Stimulated activated CD4-positive, alpha-beta T cell treated with anti-CD3 and anti-CD28 coated beads, Interleukin-12 subunit alpha, Interleukin-12 subunit beta, amount 100 ng/mL, for 4 hours (primary cell): ENCODE results near the gene UBASH3A.
"Not testable (repeated sequence)": the region's sequence is repeated elsewhere in the genome, so short reads cannot be mapped to it uniquely, and the experiment has no call there.

Source experiments
- DNase-seq: peaks from one replicate; pipeline ENCODE4 v3.0.0-alpha.2; 2020

Gene UBASH3A

DNA sequence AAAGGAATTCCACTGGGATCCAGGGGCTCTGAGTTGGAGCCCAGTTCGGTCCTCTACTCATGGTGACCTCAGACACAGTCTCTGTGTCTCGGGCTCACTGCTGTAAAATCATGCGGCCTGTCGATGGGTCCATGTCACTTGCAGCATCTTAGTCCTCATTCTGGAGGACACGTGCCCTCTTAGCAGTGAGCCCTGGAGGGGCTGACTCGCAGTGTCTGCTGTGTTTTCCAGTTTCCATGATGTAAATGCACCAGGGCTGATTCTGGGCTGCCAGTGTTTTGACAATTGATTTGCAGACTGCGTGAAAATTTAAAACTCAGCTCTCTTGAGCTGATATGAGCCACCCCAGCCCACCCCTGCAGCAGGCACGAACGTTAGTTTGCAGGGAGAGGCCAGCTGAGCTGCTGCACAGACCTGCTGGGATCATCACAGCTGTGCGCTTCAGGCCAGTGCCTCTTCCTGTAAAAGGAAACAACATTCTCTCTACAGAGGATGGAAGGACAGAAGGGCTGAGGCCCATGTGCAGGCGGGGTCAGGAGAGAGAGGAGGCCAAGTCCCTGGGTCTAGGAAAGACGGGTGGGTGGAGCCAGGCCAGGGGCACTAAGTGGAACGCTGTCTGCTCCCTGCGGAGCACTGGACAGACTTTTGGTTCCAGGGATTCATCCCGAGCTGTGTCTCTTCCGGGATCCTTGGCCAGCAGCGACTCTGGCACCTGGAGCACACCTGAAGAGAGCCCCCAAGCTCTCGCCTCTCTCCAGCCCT, 49.7 kb downstream of the UBASH3A start:
- DNase-seq = no peak

- no peak for DNase-seq
These were observed 50.4 kb downstream of the UBASH3A start for GRCh38 chr21:42453986-42454570.

DNA sequence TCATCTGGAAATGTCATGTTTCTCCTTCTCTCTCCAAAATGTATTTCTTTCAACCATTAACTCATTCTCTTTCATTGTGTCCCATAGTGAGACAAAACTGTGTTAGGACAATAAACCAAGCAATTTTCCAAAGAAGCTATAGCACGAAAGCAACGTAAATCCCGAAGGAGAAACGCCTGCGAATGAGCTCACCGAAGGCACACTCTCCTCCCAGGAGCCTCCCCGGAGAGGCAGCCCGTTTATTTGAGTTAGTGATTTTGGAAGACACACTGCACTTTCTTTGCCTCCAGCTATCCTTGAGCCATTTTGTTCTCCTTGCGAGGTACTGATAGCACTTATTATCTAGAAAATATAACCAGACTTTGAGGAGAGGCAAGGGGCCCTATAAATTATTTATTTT, 51.1 kb downstream of the UBASH3A start:
- DNase-seq = no peak

DNA sequence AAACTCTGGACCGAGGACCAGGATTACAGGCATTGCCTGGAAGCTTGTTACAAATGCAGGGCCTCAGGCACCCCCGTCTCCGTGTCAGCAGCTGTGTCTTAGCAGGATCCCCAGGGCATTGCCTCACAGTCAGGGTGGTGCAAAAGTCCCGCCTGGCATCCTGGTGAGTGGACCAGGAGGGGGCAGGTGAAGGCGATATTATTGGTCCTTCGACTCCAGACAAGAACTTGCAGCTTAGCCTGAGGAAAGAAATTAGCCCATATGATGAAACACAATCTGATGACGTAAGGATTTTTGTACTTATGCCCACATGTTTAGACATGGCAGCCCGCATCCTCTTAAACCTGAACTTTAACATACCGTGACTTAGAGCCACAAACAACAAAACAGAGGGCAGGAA, 51.5 kb downstream of the UBASH3A start:
- DNase-seq = no peak

DNA sequence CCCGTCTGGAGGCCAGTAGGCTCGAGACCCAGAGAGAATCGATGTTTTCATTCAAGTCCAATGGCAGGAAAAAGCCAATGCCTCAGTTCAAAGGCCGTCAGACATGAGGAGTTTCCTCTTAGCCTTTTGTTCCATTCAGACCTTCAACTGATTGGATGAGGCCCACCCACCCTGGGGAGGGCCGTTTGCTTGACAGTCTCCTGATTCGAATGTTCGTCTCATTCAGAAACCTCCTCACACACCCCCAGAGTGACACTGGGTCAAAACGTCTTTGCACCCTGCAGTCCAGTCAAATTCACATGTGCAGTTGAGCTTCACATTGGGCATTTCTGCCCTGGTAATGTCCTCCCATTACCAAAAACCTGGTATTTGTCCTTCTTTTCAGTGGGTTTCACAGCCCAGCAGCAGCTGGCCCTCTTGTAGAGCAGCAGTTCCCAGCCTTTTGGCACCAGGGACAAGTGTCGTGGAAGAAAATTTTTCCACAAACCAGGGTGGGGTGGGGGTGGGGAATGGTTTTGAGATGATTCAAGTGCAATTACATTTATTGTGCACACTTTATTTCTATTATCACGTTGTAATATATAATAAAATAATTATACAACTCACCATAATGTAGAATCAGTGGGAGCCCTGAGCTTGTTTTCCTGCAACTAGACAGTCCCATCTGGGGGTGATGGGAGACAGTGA, 52.2 kb downstream of the UBASH3A start:
- no peak for DNase-seq

- peak; percentile 38 for DNase-seq
These were observed 52.8 kb downstream of the UBASH3A start for GRCh38 chr21:42456457-42456856.

- DNase-seq = no peak
These were observed 55.4 kb downstream of the UBASH3A start for GRCh38 chr21:42459082-42459460.

- no peak for DNase-seq
These were observed 56.0 kb downstream of the UBASH3A start for GRCh38 chr21:42459546-42460215.

DNA sequence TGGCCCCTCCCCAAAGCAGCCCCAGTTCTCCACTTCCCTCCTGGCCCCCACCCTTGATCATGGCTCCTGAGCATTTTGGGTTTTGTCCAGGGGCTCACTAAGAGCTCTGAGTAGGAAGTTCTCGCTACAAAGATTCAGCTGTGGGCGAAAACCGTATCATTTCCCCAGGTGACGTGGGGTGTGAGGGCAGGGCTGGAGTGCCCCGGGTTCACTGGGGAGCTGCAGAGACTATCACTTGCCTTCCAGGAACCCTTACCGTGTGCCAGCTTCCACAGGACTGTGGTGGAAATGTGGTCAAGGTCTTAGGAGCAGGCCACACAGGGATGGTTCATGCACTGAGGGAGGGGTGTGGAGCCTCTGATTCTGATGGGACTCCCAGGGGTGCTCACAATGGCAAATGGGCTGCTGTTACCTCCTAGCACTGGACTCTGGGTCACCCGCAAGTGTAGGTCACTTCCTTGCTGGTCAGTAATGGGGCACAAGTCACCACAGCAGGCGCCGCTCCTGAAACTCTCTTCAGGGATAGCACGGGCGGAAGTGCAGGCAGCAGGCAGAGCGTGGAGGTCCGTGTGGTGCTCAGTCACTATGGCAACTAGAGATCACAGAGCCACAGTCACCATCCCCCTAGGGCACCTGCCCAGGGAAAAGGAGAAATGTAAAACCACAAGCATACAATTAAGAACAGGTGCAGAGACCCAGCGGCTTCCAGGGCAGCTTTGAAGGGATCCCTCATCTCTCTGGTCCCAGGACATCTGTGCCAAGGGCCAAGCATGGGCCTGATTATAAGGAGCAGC, 56.9 kb downstream of the UBASH3A start:
- DNase-seq = peak; percentile 18

DNA sequence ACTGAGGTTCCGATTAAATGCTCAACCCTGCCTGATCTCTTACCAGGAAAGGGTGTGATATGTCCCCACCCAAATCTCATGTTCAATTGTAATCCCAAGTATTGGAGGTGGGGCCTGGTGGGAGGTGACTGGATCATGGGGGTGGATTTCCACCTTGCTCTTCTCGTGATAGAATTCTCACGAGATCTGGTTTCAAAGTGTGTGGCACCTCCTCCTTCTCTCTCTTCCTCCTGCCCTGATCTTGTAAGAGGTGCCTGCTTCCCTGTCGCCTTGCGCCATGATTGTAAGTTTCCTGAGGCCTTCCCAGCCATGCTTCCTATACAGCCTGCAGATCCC, 57.5 kb downstream of the UBASH3A start:
- no peak for DNase-seq

GRCh38 chr21:42461881-42462877, 58.5 kb downstream of the UBASH3A start:
- no peak for DNase-seq

DNA sequence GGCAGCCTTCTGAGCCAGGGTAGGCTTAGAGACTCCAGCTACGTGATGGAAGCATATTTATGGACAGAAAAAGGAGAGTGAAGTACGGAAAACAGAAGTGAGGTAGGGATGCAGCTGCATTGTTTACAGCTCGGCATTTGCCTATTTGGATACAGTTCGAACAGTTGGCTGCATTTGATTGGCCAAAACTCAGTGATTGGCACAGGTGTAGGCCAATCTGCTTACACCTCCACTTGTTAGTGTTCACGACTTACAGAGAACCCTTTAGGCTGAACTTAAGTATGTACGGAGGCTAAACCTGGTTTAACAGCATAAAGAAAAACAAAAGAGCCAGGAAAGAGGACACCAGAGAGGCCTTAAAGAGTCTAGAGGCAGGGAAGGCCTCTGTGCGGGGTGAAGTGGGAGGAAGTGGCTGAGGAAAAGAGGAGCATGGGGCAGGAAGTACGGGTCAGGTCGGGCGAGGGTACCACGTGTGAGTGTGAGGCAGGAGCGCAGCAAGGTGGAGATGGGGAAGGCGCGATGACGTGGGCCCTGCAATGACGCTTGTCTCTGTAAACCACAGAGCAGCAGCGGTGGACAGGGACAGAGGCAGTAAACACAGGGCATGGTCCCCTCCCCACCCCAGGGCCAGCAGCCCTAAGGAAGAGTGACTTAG, 60.3 kb downstream of the UBASH3A start:
- peak; percentile 50 for DNase-seq

DNA sequence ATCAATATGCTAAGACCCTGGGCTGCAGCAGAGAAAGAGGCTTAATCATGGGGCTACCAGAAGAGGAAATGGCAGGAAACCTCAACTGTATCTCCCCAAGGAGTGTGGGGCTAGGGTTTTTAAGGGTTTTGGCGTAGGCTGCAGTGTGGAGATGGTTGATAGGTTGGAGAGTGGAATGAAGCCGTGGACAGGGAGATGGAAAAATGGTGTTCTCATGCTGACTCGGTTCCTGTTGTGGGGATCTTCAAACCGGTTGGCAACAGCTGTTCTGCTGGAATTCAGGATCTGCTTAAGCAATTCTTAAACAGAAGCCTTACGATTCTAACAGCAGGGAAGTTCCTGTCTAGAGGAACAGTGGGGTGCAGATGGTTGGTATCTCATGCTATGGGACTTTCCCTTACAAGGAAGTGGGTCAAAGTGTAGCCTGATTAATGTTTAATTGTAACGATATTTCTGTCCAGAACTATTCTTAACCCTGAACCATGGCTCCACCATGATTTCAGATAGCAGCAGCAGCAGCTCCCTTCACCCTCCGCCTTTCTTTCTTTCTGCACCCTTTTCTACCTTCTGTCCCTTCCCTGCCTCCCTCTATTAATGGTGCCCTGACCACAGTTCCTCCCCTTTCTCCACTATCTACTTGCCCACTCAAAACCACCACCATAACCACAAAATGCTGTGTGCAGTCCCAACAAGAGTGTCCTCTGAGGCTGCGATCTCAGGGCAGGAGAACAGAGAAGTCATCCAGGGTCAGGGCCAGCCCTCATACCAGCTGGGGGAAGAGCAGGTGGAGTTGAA, 61.5 kb downstream of the UBASH3A start:
- DNase-seq = no peak

- no peak for DNase-seq
These were observed 62.1 kb downstream of the UBASH3A start for GRCh38 chr21:42465803-42466127.

DNA sequence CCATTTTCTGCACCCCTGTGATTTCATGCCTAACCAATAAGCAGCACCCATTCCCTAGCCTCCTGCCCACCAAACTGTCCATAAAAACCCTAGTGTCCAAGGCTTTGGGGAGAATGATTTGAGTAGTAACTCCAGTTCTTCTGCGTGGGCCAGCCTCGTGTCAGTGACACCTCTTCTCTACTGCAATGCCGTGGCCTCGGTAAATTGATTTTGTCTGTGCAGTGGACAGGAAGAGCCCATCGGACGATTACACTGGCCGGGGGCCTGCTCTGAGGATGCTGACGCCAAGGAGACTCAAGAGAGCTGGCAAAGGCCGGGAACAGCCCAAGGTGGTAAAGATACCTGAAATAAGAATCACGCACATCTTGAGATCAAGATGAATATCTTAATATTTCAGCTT, 63.0 kb downstream of the UBASH3A start:
- DNase-seq = no peak

- no peak for DNase-seq
These were observed 63.7 kb downstream of the UBASH3A start for GRCh38 chr21:42467140-42467983.

DNA sequence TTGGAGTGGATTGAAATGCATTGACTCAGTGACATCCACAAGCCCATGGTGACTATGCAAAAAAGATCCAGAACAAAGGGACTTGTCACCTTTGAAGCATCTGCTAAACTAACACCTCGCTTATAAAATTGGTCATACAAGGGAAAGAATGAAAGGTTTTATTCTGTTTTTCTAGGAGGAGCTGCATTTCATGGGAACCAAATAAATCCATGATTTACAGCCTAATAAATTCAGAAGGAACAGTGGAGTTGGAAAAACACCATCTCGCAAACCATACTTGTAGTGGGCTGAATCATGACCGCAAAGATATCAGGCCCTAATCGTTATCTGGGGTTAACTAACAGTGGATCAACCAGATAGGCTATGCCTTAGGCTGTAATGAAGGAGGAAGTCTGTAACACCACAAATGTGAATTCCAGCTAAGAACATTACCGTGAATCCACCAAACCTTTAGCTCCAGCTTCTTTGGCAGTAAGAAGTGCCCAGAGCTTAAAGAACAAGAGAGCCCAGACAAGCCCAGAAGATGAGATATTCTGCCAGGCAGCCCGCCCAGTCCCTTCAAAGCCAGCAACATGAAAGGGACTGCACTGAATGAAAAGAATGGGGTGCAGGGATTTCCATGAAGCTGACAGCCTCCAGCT, 64.9 kb downstream of the UBASH3A start:
- DNase-seq = no peak

- no peak for DNase-seq
These were observed 65.6 kb downstream of the UBASH3A start for GRCh38 chr21:42469272-42469671.

GRCh38 chr21:42469726-42470125, 66.0 kb downstream of the UBASH3A start:
- DNase-seq = not testable (repeated sequence)
